GM19025 (cell line): ENCODE results near the gene SCYGR7.
"Not testable (repeated sequence)": the region's sequence is repeated elsewhere in the genome, so short reads cannot be mapped to it uniquely, and the experiment has no call there.

Source experiments
- ATAC-seq: cut with Tn5 transposase; IDR thresholded peaks from one replicate; pipeline ENCODE4 v1.9.1; 2021; ENCODE audit warnings: mild to moderate bottlenecking, low read depth, moderate library complexity; ENCODE audit not compliant: unreplicated experiment

Gene SCYGR7

GRCh38 chr2:227728035-227728434 is at the start of gene SCYGR7:
SCYGR7 (plus strand) TSS chr2:227728335; CDS start chr2:227728335, 0 bp downstream.
- ATAC-seq = no peak

GRCh38 chr2:227684258-227684657 is 43.9 kb upstream of the SCYGR7 start:
- no peak for ATAC-seq

- no peak for ATAC-seq
Measured at GRCh38 chr2:227687189-227687588, 40.9 kb upstream of the SCYGR7 start.

GRCh38 chr2:227696990-227697679 is 31.0 kb upstream of the SCYGR7 start:
- no peak for ATAC-seq

GRCh38 chr2:227701556-227701955 is 26.6 kb upstream of the SCYGR7 start:
- no peak for ATAC-seq

GRCh38 chr2:227703280-227703732 is 24.8 kb upstream of the SCYGR7 start:
- ATAC-seq = no peak

- ATAC-seq = no peak
Measured at GRCh38 chr2:227703961-227704360, 24.2 kb upstream of the SCYGR7 start.

- no peak for ATAC-seq
Measured at GRCh38 chr2:227706859-227707258, 21.3 kb upstream of the SCYGR7 start.

- ATAC-seq = no peak
Measured at GRCh38 chr2:227707390-227707789, 20.7 kb upstream of the SCYGR7 start.

GRCh38 chr2:227710986-227711385 is 17.1 kb upstream of the SCYGR7 start:
- no peak for ATAC-seq

GRCh38 chr2:227713291-227713690 is 14.8 kb upstream of the SCYGR7 start:
- no peak for ATAC-seq

- ATAC-seq = no peak
Measured at GRCh38 chr2:227716501-227716900, 11.6 kb upstream of the SCYGR7 start.

GRCh38 chr2:227717687-227718567 is 10.2 kb upstream of the SCYGR7 start, which contains the start of gene SLC19A3:
SLC19A3 (minus strand) TSS chr2:227718028; CDS start chr2:227702318, 15,710 bp downstream.
- no peak for ATAC-seq

GRCh38 chr2:227719641-227720040 is 8.5 kb upstream of the SCYGR7 start:
- no peak for ATAC-seq

GRCh38 chr2:227720680-227721079 is 7.5 kb upstream of the SCYGR7 start:
- ATAC-seq = no peak

- not testable (repeated sequence) for ATAC-seq
Measured at GRCh38 chr2:227722821-227723220, 5.3 kb upstream of the SCYGR7 start.

GRCh38 chr2:227724394-227725039 is 3.6 kb upstream of the SCYGR7 start, which contains the start of gene SCYGR6:
SCYGR6 (minus strand) TSS chr2:227724757; CDS start chr2:227724757, 0 bp downstream.
- no peak for ATAC-seq

GRCh38 chr2:227739351-227739750 is 11.2 kb downstream of the SCYGR7 start:
- no peak for ATAC-seq

GRCh38 chr2:227740705-227741104 is 12.6 kb downstream of the SCYGR7 start:
- not testable (repeated sequence) for ATAC-seq

- no peak for ATAC-seq
Measured at GRCh38 chr2:227745594-227745993, 17.5 kb downstream of the SCYGR7 start, which contains the start of gene SCYGR8. SCYGR8 (plus strand) TSS chr2:227745894; CDS start chr2:227745894, 0 bp downstream.

GRCh38 chr2:227748079-227748478 is 19.9 kb downstream of the SCYGR7 start:
- no peak for ATAC-seq
